MM.1S (cell line): ENCODE results near the gene ERFL.
A peak's percentile ranks its signal among the peaks of the same experiment; 100 is the strongest.
"Not testable (repeated sequence)": the region's sequence is repeated elsewhere in the genome, so short reads cannot be mapped to it uniquely, and the experiment has no call there.

Source experiments
- DNase-seq: peaks from one replicate; pipeline ENCODE4 v3.0.0-alpha.2; 2015
- H2AFZ ChIP-seq: fragments of 300-600 bp; sonication (generic); 2 replicates; pipeline ENCODE4 v1.6.0; 2016; ENCODE audit warnings: antibody characterized with exemption, low read length
- H3F3A ChIP-seq: fragments of 300-600 bp; sonication (generic); 2 replicates; pipeline ENCODE4 v1.6.1; 2016; ENCODE audit warnings: mild to moderate bottlenecking, antibody characterized with exemption, low read length, moderate library complexity, mixed read lengths; ENCODE audit not compliant: insufficient read depth
- H3K27ac ChIP-seq: fragments of 300-600 bp; sonication (generic); 2 replicates; pipeline ENCODE4 v1.5.1; 2016; ENCODE audit warnings: mild to moderate bottlenecking, low read length
- H3K27me3 ChIP-seq: fragments of 300-600 bp; sonication (generic); replicated peaks from 2 replicates; pipeline ENCODE4 v1.6.0; 2016; ENCODE audit warnings: low read length; ENCODE audit not compliant: insufficient read depth
- H3K36me3 ChIP-seq: fragments of 300-600 bp; sonication (generic); replicated peaks from 2 replicates; pipeline ENCODE4 v1.6.1; 2016; ENCODE audit warnings: mild to moderate bottlenecking, low read length, mixed read lengths; ENCODE audit not compliant: insufficient read depth
- H3K4me1 ChIP-seq: fragments of 300-600 bp; sonication (generic); 2 replicates; pipeline ENCODE4 v1.6.1; 2016; ENCODE audit warnings: low read length, mixed read lengths
- H3K4me2 ChIP-seq: fragments of 300-600 bp; sonication (generic); 2 replicates; pipeline ENCODE4 v1.6.0; 2016; ENCODE audit warnings: low read depth, low read length
- H3K4me3 ChIP-seq: fragments of 300-600 bp; sonication (generic); 2 replicates; pipeline ENCODE4 v1.5.1; 2016; ENCODE audit warnings: low read length, mixed read lengths
- H3K79me2 ChIP-seq: fragments of 300-600 bp; sonication (generic); 2 replicates; pipeline ENCODE4 v1.6.1; 2016; ENCODE audit warnings: mixed run types, low read length, mixed read lengths
- H3K9ac ChIP-seq: fragments of 300-600 bp; sonication (generic); 2 replicates; pipeline ENCODE4 v1.6.1; 2016; ENCODE audit warnings: low read length, mixed read lengths
- H3K9me2 ChIP-seq: fragments of 300-600 bp; sonication (generic); replicated peaks from 2 replicates; pipeline ENCODE4 v1.6.1; 2016; ENCODE audit warnings: mild to moderate bottlenecking, low read length, mixed read lengths; ENCODE audit not compliant: insufficient read depth
- H3K9me3 ChIP-seq: fragments of 300-600 bp; sonication (generic); replicated peaks from 2 replicates; pipeline ENCODE4 v1.6.1; 2016; ENCODE audit warnings: mild to moderate bottlenecking, low read length, mixed read lengths; ENCODE audit not compliant: insufficient read depth
- H4K20me1 ChIP-seq: fragments of 300-600 bp; sonication (generic); 2 replicates; pipeline ENCODE4 v1.6.1; 2016; ENCODE audit warnings: mild to moderate bottlenecking, low read length, moderate library complexity, mixed read lengths; ENCODE audit not compliant: insufficient read depth
- EZH2 ChIP-seq: fragments of 300-600 bp; sonication (generic); optimal IDR thresholded peaks from 2 replicates; pipeline ENCODE3; 2017; ENCODE audit warnings: low read depth, mild to moderate bottlenecking, antibody characterized with exemption, low read length, mixed read lengths
- EZH2phosphoT487 ChIP-seq: fragments of 300-600 bp; sonication (generic); IDR thresholded peaks from 2 replicates; pipeline ENCODE4 v1.6.1; 2018; ENCODE audit warnings: antibody characterized with exemption, low read length
- TF ChIP-seq, protein P1 (sequence below): fragments of 300-600 bp; sonication (generic); IDR thresholded peaks from 2 replicates; pipeline ENCODE4 v1.5.1; 2016; ENCODE audit warnings: antibody characterized with exemption, low read length, mixed read lengths

Gene ERFL

DNA sequence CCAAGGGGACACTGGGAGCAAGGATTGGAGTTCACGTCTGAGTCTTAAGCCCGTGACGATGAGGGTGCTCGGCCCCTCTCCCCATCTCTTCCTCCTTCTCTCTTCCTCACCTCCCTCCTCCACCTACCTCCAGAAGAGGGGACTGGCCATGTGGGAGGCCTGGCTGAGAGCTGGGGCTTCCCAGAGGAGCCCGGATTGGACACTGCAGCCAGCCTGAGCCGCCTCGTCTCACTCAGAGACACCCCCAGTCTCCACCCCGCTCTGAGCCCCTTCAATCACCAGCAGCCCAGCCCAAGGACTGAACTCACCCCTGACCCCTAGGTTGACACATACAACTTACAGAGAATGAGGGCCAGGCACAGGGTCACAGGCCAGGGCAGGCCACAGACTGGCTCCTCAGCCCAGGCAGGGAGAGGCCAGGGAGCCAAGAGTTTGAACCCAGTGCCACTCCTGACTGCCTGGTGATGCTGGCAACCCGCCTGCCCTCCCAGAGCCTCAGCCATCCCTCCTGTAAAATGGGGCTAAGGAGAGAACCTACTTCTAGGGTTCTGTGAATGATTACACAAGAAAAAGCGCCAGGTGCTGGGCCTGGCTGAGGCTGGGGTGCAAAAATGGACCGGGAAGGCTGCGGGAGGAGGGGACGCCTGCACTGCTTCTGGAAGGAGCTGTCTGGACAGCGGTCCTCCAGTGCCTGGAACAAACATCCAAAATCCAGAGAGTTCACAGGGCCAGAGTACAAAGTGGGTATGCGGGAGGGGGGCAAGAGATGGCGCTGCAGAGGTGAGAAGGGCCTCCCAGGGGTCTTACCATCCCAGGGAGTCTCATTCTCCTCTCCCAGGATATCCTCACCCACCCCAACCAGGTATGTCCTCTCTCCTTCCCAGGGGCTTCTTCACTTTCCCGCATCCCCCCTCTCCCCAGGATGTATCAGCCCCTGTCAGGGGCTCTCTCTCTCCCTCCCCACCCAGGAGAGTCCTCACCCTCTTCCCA lies 50.0 kb downstream of the ERFL start:
- Histone ChIP-seq H3F3A (peaks cover 23% of the 10 kb centered on the region), H3K36me3 (no peaks in the 10 kb centered on the region), H3K4me1 (peaks cover 24% of the 10 kb centered on the region), H3K9me3 (no peaks in the 10 kb centered on the region), H3K27ac (no peak overlapping the region), H3K4me3 (no peak overlapping the region), H2AFZ (no peak overlapping the region), H4K20me1 (no peaks in the 10 kb centered on the region), H3K4me2 (no peak overlapping the region), H3K9ac (no peak overlapping the region), H3K27me3 (no peaks in the 10 kb centered on the region), H3K79me2 (no peaks in the 10 kb centered on the region), H3K9me2 (no peaks in the 10 kb centered on the region)
- TF ChIP-seq EZH2phosphoT487 (no peak), EZH2 (no peak)
- TF ChIP-seq, protein P1, sequence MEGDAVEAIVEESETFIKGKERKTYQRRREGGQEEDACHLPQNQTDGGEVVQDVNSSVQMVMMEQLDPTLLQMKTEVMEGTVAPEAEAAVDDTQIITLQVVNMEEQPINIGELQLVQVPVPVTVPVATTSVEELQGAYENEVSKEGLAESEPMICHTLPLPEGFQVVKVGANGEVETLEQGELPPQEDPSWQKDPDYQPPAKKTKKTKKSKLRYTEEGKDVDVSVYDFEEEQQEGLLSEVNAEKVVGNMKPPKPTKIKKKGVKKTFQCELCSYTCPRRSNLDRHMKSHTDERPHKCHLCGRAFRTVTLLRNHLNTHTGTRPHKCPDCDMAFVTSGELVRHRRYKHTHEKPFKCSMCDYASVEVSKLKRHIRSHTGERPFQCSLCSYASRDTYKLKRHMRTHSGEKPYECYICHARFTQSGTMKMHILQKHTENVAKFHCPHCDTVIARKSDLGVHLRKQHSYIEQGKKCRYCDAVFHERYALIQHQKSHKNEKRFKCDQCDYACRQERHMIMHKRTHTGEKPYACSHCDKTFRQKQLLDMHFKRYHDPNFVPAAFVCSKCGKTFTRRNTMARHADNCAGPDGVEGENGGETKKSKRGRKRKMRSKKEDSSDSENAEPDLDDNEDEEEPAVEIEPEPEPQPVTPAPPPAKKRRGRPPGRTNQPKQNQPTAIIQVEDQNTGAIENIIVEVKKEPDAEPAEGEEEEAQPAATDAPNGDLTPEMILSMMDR = no peak
- DNase-seq = no peak

DNA sequence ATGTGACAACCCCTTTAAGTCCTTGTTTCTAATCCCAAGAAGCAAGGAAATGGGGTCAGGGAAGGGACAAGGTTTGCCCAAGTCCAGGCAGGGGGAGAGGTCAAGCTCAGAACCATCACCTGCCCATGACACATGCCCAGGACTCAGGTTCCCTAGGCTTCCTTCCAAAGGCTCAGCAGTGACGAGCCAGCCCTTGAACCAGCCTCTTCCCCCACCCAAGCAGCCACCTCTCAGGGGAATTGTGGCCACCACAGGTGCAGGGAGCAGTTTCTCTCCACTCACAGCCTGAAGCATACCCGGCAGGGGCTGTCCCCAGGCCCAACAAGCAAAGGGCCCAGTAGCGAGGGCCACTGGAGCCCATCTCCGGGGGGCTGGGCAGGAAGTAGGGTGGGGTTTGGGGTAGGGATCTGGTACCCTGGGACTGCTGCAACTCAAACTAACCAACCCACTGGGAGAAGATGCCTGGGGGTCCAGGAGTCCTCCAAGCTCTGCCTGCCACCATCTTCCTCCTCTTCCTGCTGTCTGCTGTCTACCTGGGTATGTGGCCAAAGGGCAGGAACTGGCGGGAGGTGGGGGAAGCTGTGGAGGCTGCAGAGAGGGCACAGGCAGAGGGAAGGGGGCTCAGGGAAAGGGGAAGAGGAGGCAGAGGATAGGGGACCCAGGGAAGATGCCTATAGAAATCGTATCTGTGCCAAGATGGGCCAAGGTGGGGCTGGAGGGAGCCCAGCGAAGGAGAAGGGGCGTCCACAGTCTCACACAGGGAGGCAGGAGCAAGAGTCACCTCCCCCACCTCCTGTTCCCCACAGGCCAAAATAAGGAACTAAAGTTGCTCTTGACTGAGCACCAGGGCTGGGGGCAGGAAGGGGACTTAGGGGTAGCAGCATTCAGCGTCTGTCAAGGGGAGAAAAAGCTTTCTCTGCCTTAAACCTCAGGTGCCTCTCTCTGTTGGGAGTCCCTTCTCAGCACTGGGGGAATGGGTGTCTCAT lies 51.1 kb downstream of the ERFL start, which contains the start of gene CD79A:
Gene CD79A (plus strand): TSS at position 433 of the 986 bp plus-strand sequence. CDS start 26 bp downstream, at position 459.
- H3F3A ChIP-seq = peaks cover 26% of the 10 kb centered on the region
- no peaks in the 10 kb centered on the region for H3K9me2 ChIP-seq
- no peak within 1 kb of the TSS; the same call in 1 of the 2 replicates for H3K27ac ChIP-seq
- H3K4me1 ChIP-seq = peaks cover 29% of the 10 kb centered on the region
- no peaks in the 10 kb centered on the region for H3K79me2 ChIP-seq
- H3K9me3 ChIP-seq = no peaks in the 10 kb centered on the region
- no peak within 1 kb of the TSS for H2AFZ ChIP-seq
- H3K36me3 ChIP-seq = no peaks in the 10 kb centered on the region
- DNase-seq = no peak
- H4K20me1 ChIP-seq = no peaks in the 10 kb centered on the region
- no peak within 1 kb of the TSS; the same call in 1 of the 2 replicates for H3K4me3 ChIP-seq
- TF ChIP-seq EZH2phosphoT487 (no peak), EZH2 (no peak)
- TF ChIP-seq, protein P1 = no peak
- 0 out of 2 replicates have a peak within 1 kb of the TSS, but pooled peaks have one; percentile 9 for H3K4me2 ChIP-seq
- no peak within 1 kb of the TSS for H3K9ac ChIP-seq
- no peaks in the 10 kb centered on the region for H3K27me3 ChIP-seq

DNA sequence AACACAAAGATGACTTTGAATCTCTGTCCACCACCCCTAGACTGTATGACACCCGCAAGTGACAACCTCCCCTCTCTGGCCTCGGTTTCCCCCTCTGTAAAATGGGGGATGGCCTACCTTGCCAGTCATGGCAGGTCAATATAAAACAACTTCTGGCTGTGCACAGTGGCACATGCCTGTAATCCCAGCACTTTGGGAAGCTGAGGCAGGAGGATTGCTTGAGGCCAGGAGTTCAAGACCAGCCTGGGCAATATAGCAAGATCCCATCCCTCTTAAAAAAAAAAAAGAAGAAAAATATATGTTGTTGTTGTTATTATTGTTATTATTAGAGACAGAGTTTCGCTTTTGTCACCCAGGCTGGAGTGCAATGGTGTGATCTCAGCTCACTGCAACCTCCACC lies 52.3 kb downstream of the ERFL start:
- Histone ChIP-seq H3K4me2 (peak overlapping the region; percentile 42; the same call in 1 of the 2 replicates), H3K27ac (peak overlapping the region; percentile 64; the same call in 1 of the 2 replicates)
- H3K4me3 ChIP-seq = not testable (repeated sequence)

More for the DNA sequence above, 52.3 kb downstream of the ERFL start:
- Histone ChIP-seq H3F3A (peaks cover 38% of the 10 kb centered on the region), H3K4me1 (peaks cover 40% of the 10 kb centered on the region)
- H3K9me2 ChIP-seq, H3K27me3 ChIP-seq, H4K20me1 ChIP-seq, DNase-seq, H2AFZ ChIP-seq, H3K36me3 ChIP-seq, H3K9me3 ChIP-seq, H3K79me2 ChIP-seq, H3K9ac ChIP-seq: not testable (repeated sequence)
